T-helper 2 cell (primary cell): ENCODE measurements around the gene CPT1A.

Experiments used
- DNase-seq, 5 experiments: peaks; one replicate each; pipeline versions ENCODE4 v3.0.0 to v3.0.0-alpha.2; 2012 to 2022

The CPT1A gene

GRCh38 chr11:68852628-68853027, 10.9 kb upstream of the CPT1A start:
- DNase-seq: no peak

GRCh38 chr11:68848429-68848828, 6.7 kb upstream of the CPT1A start:
- no peak for DNase-seq

- DNase-seq: no peak
These were observed 5.7 kb upstream of the CPT1A start for GRCh38 chr11:68847395-68847794.

- DNase-seq: no peak
These were observed 3.8 kb upstream of the CPT1A start for GRCh38 chr11:68845351-68846002.

- no peak for DNase-seq
These were observed 3.1 kb upstream of the CPT1A start for GRCh38 chr11:68844801-68845200.

- no peak for DNase-seq
These were observed 2.7 kb upstream of the CPT1A start for GRCh38 chr11:68844376-68844775.

- DNase-seq: peak; percentile 53 to 83 (median 66)
These were observed 2.1 kb upstream of the CPT1A start for GRCh38 chr11:68843703-68844312.

GRCh38 chr11:68843052-68843561, 1.4 kb upstream of the CPT1A start:
- peak in 4 of 5 experiments; percentile 30 to 82 (median 50) for DNase-seq

GRCh38 chr11:68842427-68843051, 823 bp upstream of the CPT1A start:
- peak in 1 of 5 experiments; percentile 13 for DNase-seq

- peak in 1 of 5 experiments; percentile 55 for DNase-seq
These were observed 759 bp downstream of the CPT1A start for GRCh38 chr11:68840661-68841653.

GRCh38 chr11:68839911-68840641, 1.6 kb downstream of the CPT1A start:
- peak in 2 of 5 experiments; percentile 18 to 60 for DNase-seq

GRCh38 chr11:68839054-68839865, 2.5 kb downstream of the CPT1A start:
- peak; percentile 90 to 97 (median 93) for DNase-seq

GRCh38 chr11:68838572-68838964, 3.1 kb downstream of the CPT1A start:
- peak in 3 of 5 experiments; percentile 13 to 82 (median 33) for DNase-seq

- no peak for DNase-seq
These were observed 3.8 kb downstream of the CPT1A start for GRCh38 chr11:68837583-68838571.

- DNase-seq: no peak
These were observed 6.0 kb downstream of the CPT1A start for GRCh38 chr11:68835749-68836148.

- no peak for DNase-seq
These were observed 6.4 kb downstream of the CPT1A start for GRCh38 chr11:68835328-68835727.

- no peak for DNase-seq
These were observed 9.1 kb downstream of the CPT1A start for GRCh38 chr11:68832476-68833181.

GRCh38 chr11:68831124-68831523, 10.6 kb downstream of the CPT1A start:
- no peak for DNase-seq

- no peak for DNase-seq
These were observed 12.1 kb downstream of the CPT1A start for GRCh38 chr11:68829581-68829980.
